HepG2 (cell line): ENCODE data around the gene DISP2. TPM values are rescaled to one million over a fixed set of nuclear protein-coding genes. Genes with fewer than 3 reads are reported as not detected.

ENCODE experiments used
- DBP ChIP-seq: sonication (generic); formaldehyde crosslinking; IDR thresholded peaks from 2 replicates; pipeline ENCODE4 v1.4.0; 2020; ENCODE audit warnings: missing genetic modification reagents; ENCODE audit errors: not compliant biosample characterization
- DPF2 ChIP-seq: sonication (generic); formaldehyde crosslinking; IDR thresholded peaks from 2 replicates; pipeline ENCODE4 v1.4.0; 2020; ENCODE audit warnings: mild to moderate bottlenecking, low read depth, missing genetic modification reagents, borderline replicate concordance
- GMEB1 ChIP-seq: sonication (generic); formaldehyde crosslinking; IDR thresholded peaks from 2 replicates; pipeline ENCODE4 v1.5.1; 2020; ENCODE audit warnings: missing genetic modification reagents, mild to moderate bottlenecking, borderline replicate concordance
- IRX3 ChIP-seq: sonication (generic); formaldehyde crosslinking; IDR thresholded peaks from 2 replicates; pipeline ENCODE4 v1.8.1; 2023; ENCODE audit warnings: mild to moderate bottlenecking, low read depth, missing genetic modification reagents, borderline replicate concordance
- KLF12 ChIP-seq: sonication (generic); formaldehyde crosslinking; IDR thresholded peaks from 2 replicates; pipeline ENCODE4 v1.4.0; 2020; ENCODE audit warnings: missing genetic modification reagents, borderline replicate concordance
- MYPOP ChIP-seq: sonication (generic); formaldehyde crosslinking; IDR thresholded peaks from 2 replicates; pipeline ENCODE4 v1.8.1; 2023; ENCODE audit warnings: mild to moderate bottlenecking, moderate library complexity, missing genetic modification reagents
- NFE2L1 ChIP-seq: sonication (generic); formaldehyde crosslinking; IDR thresholded peaks from 2 replicates; pipeline ENCODE4 v1.4.0; 2020; ENCODE audit warnings: missing genetic modification reagents, mild to moderate bottlenecking, borderline replicate concordance
- TGIF2 ChIP-seq: IDR thresholded peaks from 2 replicates; pipeline ENCODE4 v1.6.1; 2016; ENCODE audit warnings: control low read depth, missing compliant biosample characterization
- ZFAT ChIP-seq: sonication (generic); formaldehyde crosslinking; conservative IDR thresholded peaks from 2 replicates; pipeline ENCODE4 v1.8.1; 2023; ENCODE audit warnings: missing genetic modification reagents, inconsistent platforms
- ZNF496 ChIP-seq: sonication (generic); formaldehyde crosslinking; IDR thresholded peaks from 2 replicates; pipeline ENCODE4 v1.8.1; 2023; ENCODE audit warnings: mild to moderate bottlenecking, moderate library complexity, missing genetic modification reagents; ENCODE audit not compliant: insufficient replicate concordance
- ZNF678 ChIP-seq: sonication (generic); formaldehyde crosslinking; IDR thresholded peaks from 2 replicates; pipeline ENCODE4 v1.4.0; 2020; ENCODE audit warnings: mild to moderate bottlenecking, missing genetic modification reagents
- ZNF687 ChIP-seq: sonication (generic); formaldehyde crosslinking; IDR thresholded peaks from 2 replicates; pipeline ENCODE4 v1.5.1; 2020; ENCODE audit warnings: mild to moderate bottlenecking, missing genetic modification reagents, moderate library complexity
- ZNF703 ChIP-seq: sonication (generic); formaldehyde crosslinking; IDR thresholded peaks from 2 replicates; pipeline ENCODE4 v1.5.1; 2020; ENCODE audit warnings: missing genetic modification reagents, mild to moderate bottlenecking, moderate library complexity, borderline replicate concordance
- ZNF740 ChIP-seq: sonication (generic); formaldehyde crosslinking; IDR thresholded peaks from 2 replicates; pipeline ENCODE4 v1.4.0; 2020; ENCODE audit warnings: missing genetic modification reagents
- ZNF841 ChIP-seq: sonication (generic); formaldehyde crosslinking; IDR thresholded peaks from 2 replicates; pipeline ENCODE4 v1.8.1; 2023; ENCODE audit warnings: missing genetic modification reagents, borderline replicate concordance
- ZUFSP ChIP-seq: sonication (generic); formaldehyde crosslinking; IDR thresholded peaks from 2 replicates; pipeline ENCODE4 v1.9.0; 2021; ENCODE audit warnings: missing genetic modification reagents, mild to moderate bottlenecking, borderline replicate concordance
- polyA plus RNA-seq, 8 experiments: library from polyadenylated mRNA; depleted of rRNA in 3 of 8; stranded (reverse) in 7 of 8; unstranded in 1 of 8; fragments of >200 nt; fragmentation: Illumina TruSeq in 4 of 8; extraction: Trizol in 4 of 8; gene quantifications; 2 replicates each; pipeline versions ENCODE4 v1.2.1 to v1.2.3, GENCODE V29; 2011 to 2016; ENCODE audit warnings: low read depth in 4 of 8, missing spikeins in 1 of 8, mixed read lengths in 1 of 8; ENCODE audit not compliant: insufficient read depth in 1 of 8
- total RNA-seq, 5 experiments: library from RNA; depleted of rRNA; stranded (reverse); fragments of >200 nt; fragmentation: Illumina TruSeq; extraction: Trizol; gene quantifications; 2 replicates each; pipeline ENCODE4 v1.2.3, GENCODE V29; 2016; ENCODE audit warnings: low read depth in 1 of 5

The DISP2 gene
- total and polyA plus RNA-seq, 2 of the 13 experiments (the other 11 are each of a cell fraction or from before 2014, with no cell fraction given): 0.09 to 0.32 TPM

GRCh38 chr15:40323239-40323952 lies 34.6 kb upstream of the DISP2 start, which contains the start of gene INAFM2 (continued):
- TF ChIP-seq DBP (CRISPR knock-in tag) (no peak), KLF12 (CRISPR knock-in tag) (peak; percentile 47; the same call in 1 of the 2 replicates), ZNF703 (no peak), ZNF678 (CRISPR knock-in tag) (no peak), NFE2L1 (CRISPR knock-in tag) (no peak), IRX3 (CRISPR knock-in tag) (peak; percentile 38; the same call in 1 of the 2 replicates), ZNF687 (CRISPR knock-in tag) (peak; percentile 69), ZNF740 (CRISPR knock-in tag) (peak; percentile 86), ZUFSP (CRISPR knock-in tag) (no peak), ZNF841 (no peak), DPF2 (CRISPR knock-in tag) (no peak), MYPOP (CRISPR knock-in tag) (0 out of 2 replicates have a peak, but pooled peaks have one; percentile 74), GMEB1 (CRISPR knock-in tag) (peak; percentile 57; the same call in 1 of the 2 replicates), TGIF2 (peak; percentile 98), ZNF496 (CRISPR knock-in tag) (no peak), ZFAT (CRISPR knock-in tag) (no peak)
